HCT116 (cell line): ENCODE data around the gene RSRC1. TPM values are rescaled to one million over a fixed set of nuclear protein-coding genes. Genes with fewer than 3 reads are reported as not detected.

Source experiments
- ATAC-seq: fragments of 200-7000 bp; cut with Tn5 transposase; 2 replicates; pipeline ENCODE4 v1.9.1; 2020; ENCODE audit warnings: mild to moderate bottlenecking, moderate library complexity
- BruUV-seq: library from RNA; stranded (reverse); fragments of 400-500 nt; replicated peaks from 2 replicates; lab custom pipeline; 2021; lab: Mats Ljungman, UMichigan
- CTCF ChIA-PET: fragments of 300-600 bp; sonication (Branson Sonifier 250); formaldehyde crosslinking; loops from one replicate; lab custom pipeline; 2021; ENCODE audit warnings: antibody characterized with exemption; lab: Charles Lee
- POLR2A ChIA-PET: fragments of 300-600, 350-600 bp; sonication (Branson Sonifier 250); formaldehyde crosslinking; loops from one replicate; lab custom pipeline; 2021; ENCODE audit warnings: antibody characterized with exemption; lab: Charles Lee
- RAD21 ChIA-PET, 2 experiments: fragments of 300-600 bp; sonication (Branson Sonifier 250); formaldehyde crosslinking; loops; one replicate each; lab custom pipeline; 2023; ENCODE audit warnings: low total read pairs in 2 of 2; ENCODE audit not compliant: uncharacterized antibody in 2 of 2, unreplicated experiment in 2 of 2, low non-redundant PET in 1 of 2; lab: Charles Lee
- DNase-seq: peaks from one replicate; pipeline ENCODE4 v3.0.0-alpha.2; 2010; ENCODE audit warnings: low read depth, low spot score
- H2AFZ ChIP-seq: fragments of 200-600 bp; shearing (Covaris generic), sonication (generic); 2 replicates; pipeline ENCODE4 v1.6.1; 2017; ENCODE audit warnings: low read depth, mixed run types, mixed read lengths, antibody characterized with exemption, low read length; ENCODE audit not compliant: poor library complexity, severe bottlenecking
- H3K27ac ChIP-seq: 2 replicates; pipeline ENCODE4 v1.5.1; 2012; ENCODE audit warnings: low read depth, low read length
- H3K27me3 ChIP-seq: fragments of 200-600 bp; sonication (generic); 2 replicates; pipeline ENCODE4 v1.6.1; 2016; ENCODE audit warnings: mixed run types, low read length, mixed read lengths; ENCODE audit not compliant: insufficient read depth
- H3K36me3 ChIP-seq, 2 experiments: fragments of 200-500 bp in 1 of 2; fragments of 200-600 bp in 1 of 2; sonication (Bioruptor generic) in 1 of 2; sonication (generic) in 1 of 2; 2 replicates each; pipeline versions ENCODE4 v1.5.1 to v1.6.1; 2014 to 2016; ENCODE audit warnings: low read length in 2 of 2, inconsistent platforms in 1 of 2, mixed read lengths in 1 of 2, mixed run types in 1 of 2; ENCODE audit not compliant: insufficient read depth in 2 of 2, control insufficient read depth in 1 of 2
- H3K4me1 ChIP-seq, 2 experiments: fragments of 200-600 bp in 1 of 2; sonication (generic) in 1 of 2; 2 replicates each; pipeline versions ENCODE4 v1.5.1 to v1.6.1; 2012 to 2017; ENCODE audit warnings: low read length in 2 of 2, inconsistent platforms in 1 of 2, mild to moderate bottlenecking in 1 of 2, mixed read lengths in 1 of 2, mixed run types in 1 of 2, moderate library complexity in 1 of 2; ENCODE audit not compliant: insufficient read depth in 2 of 2, control insufficient read depth in 1 of 2
- H3K4me2 ChIP-seq: fragments of 200-600 bp; sonication (generic); 2 replicates; pipeline ENCODE4 v1.6.1; 2017; ENCODE audit warnings: mixed run types, low read length, mixed read lengths
- H3K4me3 ChIP-seq, 2 experiments: fragments of 200-600 bp in 1 of 2; sonication (generic) in 1 of 2; replicated peaks in 1 of 2; 2 replicates each; pipeline ENCODE4 v1.5.1; 2011 to 2016; ENCODE audit warnings: low read length in 2 of 2, control low read depth in 1 of 2, low read depth in 1 of 2, mild to moderate bottlenecking in 1 of 2, mixed read lengths in 1 of 2, mixed run types in 1 of 2
- H3K79me2 ChIP-seq: fragments of 200-600 bp; sonication (generic); 2 replicates; pipeline ENCODE4 v1.6.1; 2017; ENCODE audit warnings: mild to moderate bottlenecking, mixed run types, low read length, moderate library complexity, mixed read lengths; ENCODE audit not compliant: insufficient read depth
- H3K9ac ChIP-seq: fragments of 200-600 bp; sonication (generic); 2 replicates; pipeline ENCODE4 v1.6.1; 2016; ENCODE audit warnings: low read length, mixed read lengths
- H3K9me2 ChIP-seq: fragments of 200-600 bp; sonication (generic), shearing (Covaris generic); 2 replicates; pipeline ENCODE4 v1.6.1; 2017; ENCODE audit warnings: mixed run types, mild to moderate bottlenecking, moderate library complexity; ENCODE audit not compliant: insufficient read depth
- H3K9me3 ChIP-seq, 2 experiments: fragments of 200-500 bp in 1 of 2; fragments of 200-600 bp in 1 of 2; sonication (Bioruptor generic) in 1 of 2; sonication (generic) in 1 of 2; 2 replicates each; pipeline ENCODE4 v1.6.1; 2014 to 2017; ENCODE audit warnings: low read length in 2 of 2, mixed read lengths in 2 of 2, inconsistent platforms in 1 of 2, low read depth in 1 of 2, mild to moderate bottlenecking in 1 of 2, mixed run types in 1 of 2, moderate library complexity in 1 of 2; ENCODE audit not compliant: control insufficient read depth in 1 of 2, insufficient read depth in 1 of 2
- H4K20me1 ChIP-seq: fragments of 200-600 bp; sonication (generic), shearing (Covaris generic); 2 replicates; pipeline ENCODE4 v1.6.1; 2017; ENCODE audit warnings: mixed run types, mild to moderate bottlenecking, moderate library complexity; ENCODE audit not compliant: insufficient read depth
- CBX3 ChIP-seq: IDR thresholded peaks from 2 replicates; pipeline ENCODE4 v1.6.1; 2012; ENCODE audit warnings: low read depth
- CEBPB ChIP-seq: IDR thresholded peaks from 2 replicates; pipeline ENCODE4 v1.6.1; 2012; ENCODE audit warnings: low read depth
- EZH2phosphoT487 ChIP-seq: fragments of 200-600 bp; IDR thresholded peaks from 2 replicates; pipeline ENCODE4 v1.6.1; 2018; ENCODE audit warnings: antibody characterized with exemption, borderline replicate concordance
- POLR2A ChIP-seq: IDR thresholded peaks from 2 replicates; pipeline ENCODE4 v1.7.0; 2011; ENCODE audit warnings: borderline replicate concordance; ENCODE audit not compliant: insufficient read depth, insufficient read length; ENCODE audit errors: extremely low read depth
- POLR2AphosphoS5 ChIP-seq: IDR thresholded peaks from 2 replicates; pipeline ENCODE4 v1.6.1; 2011; ENCODE audit warnings: mild to moderate bottlenecking, low read depth, low read length, moderate library complexity
- SIN3A ChIP-seq: IDR thresholded peaks from 2 replicates; pipeline ENCODE4 v1.6.1; 2012; ENCODE audit warnings: low read depth
- ZFX ChIP-seq: fragments of 450-650 bp; IDR thresholded peaks from 2 replicates; pipeline ENCODE4 v1.6.1; 2017
- ZNF274 ChIP-seq: fragments of 200-500 bp; sonication (Bioruptor generic); IDR thresholded peaks from 2 replicates; pipeline ENCODE4 v1.6.1; 2014; ENCODE audit warnings: mild to moderate bottlenecking, low read depth, low read length, inconsistent platforms
- intact Hi-C: fragments of 100-400 bp; cut with micrococcal nuclease; formaldehyde crosslinking; loops from 2 replicates; pipeline ENCODE4 v1.10.0; 2022
- total RNA-seq: library from RNA; stranded (reverse); gene quantifications from one replicate; pipeline ENCODE4 v1.2.1, GENCODE V29; 2021; ENCODE audit not compliant: unreplicated experiment
- TF ChIP-seq, protein P1 (sequence below): IDR thresholded peaks from 2 replicates; pipeline ENCODE4 v1.6.1; 2012
- TF ChIP-seq, protein P2 (sequence below): IDR thresholded peaks from 2 replicates; pipeline ENCODE4 v1.6.1; 2011; ENCODE audit warnings: mild to moderate bottlenecking, low read length, moderate library complexity; ENCODE audit not compliant: insufficient replicate concordance; ENCODE audit errors: extremely low read depth
- TF ChIP-seq, protein P3 (sequence below): IDR thresholded peaks from 2 replicates; pipeline ENCODE4 v1.6.1; 2012; ENCODE audit warnings: low read depth
- TF ChIP-seq, protein P4 (sequence below), 3 experiments: fragments of 200-600 bp in 1 of 3; sonication (generic) in 1 of 3; IDR thresholded peaks in 2 of 3; conservative IDR thresholded peaks in 1 of 3; 2 replicates each; pipeline ENCODE4 v1.5.1; 2012 to 2017; ENCODE audit warnings: low read depth in 2 of 3, low read length in 2 of 3, antibody characterized with exemption in 1 of 3, borderline replicate concordance in 1 of 3, control low read depth in 1 of 3, mild to moderate bottlenecking in 1 of 3, mixed read lengths in 1 of 3, mixed run types in 1 of 3, moderate library complexity in 1 of 3; ENCODE audit not compliant: insufficient read depth in 1 of 3

RSRC1 gene
- total RNA-seq, 1 experiment from 2014 or later, result 37.1 TPM

DNA sequence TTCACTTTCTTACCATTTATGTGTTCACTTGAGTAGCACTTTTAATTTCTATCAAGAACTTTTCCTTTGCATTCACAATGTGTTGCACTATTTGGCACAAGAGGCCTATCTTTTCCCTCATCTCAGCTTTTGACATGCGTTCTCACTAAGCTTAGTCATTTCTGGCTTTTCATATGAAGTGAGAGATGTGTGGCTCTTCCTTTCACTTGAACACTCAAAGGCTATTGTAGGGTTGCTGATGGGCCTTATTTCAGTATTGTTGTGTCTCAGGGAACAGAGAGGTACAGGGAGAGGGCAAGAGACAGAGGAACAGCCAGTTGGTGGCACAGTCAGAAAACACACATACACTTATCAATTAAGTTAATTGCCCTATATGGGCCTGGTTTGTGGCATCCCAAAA is 333.7 kb downstream of the RSRC1 start:
- H3K9me2 ChIP-seq, result no peaks in the 10 kb centered on the region
- POLR2A ChIA-PET, result no interaction called here
- H3K4me1 ChIP-seq, result no peaks in the 10 kb centered on the region
- no peaks in the 10 kb centered on the region for H4K20me1 ChIP-seq
- no peak overlapping the region for H3K9ac ChIP-seq
- no peaks in the 10 kb centered on the region for H3K79me2 ChIP-seq
- no peak overlapping the region for H3K27ac ChIP-seq
- H3K4me3 ChIP-seq, result no peak overlapping the region
- intact Hi-C loops, result no loop called here
- TF ChIP-seq POLR2AphosphoS5 (no peak), CBX3 (no peak), CEBPB (no peak)
- TF ChIP-seq, protein P1, sequence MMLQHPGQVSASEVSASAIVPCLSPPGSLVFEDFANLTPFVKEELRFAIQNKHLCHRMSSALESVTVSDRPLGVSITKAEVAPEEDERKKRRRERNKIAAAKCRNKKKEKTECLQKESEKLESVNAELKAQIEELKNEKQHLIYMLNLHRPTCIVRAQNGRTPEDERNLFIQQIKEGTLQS, result no peak
- no peaks in the 10 kb centered on the region for H3K9me3 ChIP-seq
- DNase-seq (no peak), ATAC-seq (no peak)
- H3K36me3 ChIP-seq, result no peaks in the 10 kb centered on the region
- H3K27me3 ChIP-seq, result no peaks in the 10 kb centered on the region
- no peak overlapping the region for H2AFZ ChIP-seq
- no TSS peak for BruUV-seq
- RAD21 ChIA-PET, result no interaction called here
- H3K4me2 ChIP-seq, result no peak overlapping the region
- CTCF ChIA-PET, result interaction anchor here (1.6 kb wide), 1 partner anchor 9 kb away, joined by 5 read pairs; no protein-coding TSS in a partner anchor

DNA sequence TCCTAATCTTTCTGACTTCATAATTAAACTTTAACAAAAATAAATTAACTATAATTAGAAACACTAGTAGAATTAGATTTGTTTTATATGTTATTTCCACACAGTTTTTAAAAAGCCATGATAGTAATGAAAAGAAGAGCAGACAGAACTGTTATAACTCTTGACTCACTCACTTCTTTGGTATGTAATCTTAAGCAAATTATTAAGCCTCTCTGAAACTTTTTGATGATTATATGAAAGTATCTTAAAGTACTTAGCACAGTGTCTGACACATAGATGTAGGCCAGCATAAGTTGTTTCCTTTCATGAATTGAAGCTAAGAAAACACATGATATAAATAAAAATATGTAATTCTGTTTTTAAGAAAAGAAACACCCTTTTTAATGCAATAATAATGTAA is 337.5 kb downstream of the RSRC1 start:
- H3K27ac ChIP-seq, result no peak overlapping the region
- intact Hi-C loops, result no loop called here
- no peaks in the 10 kb centered on the region; the same call in 1 of the 2 replicates for H4K20me1 ChIP-seq
- H3K79me2 ChIP-seq, result no peaks in the 10 kb centered on the region
- no peak overlapping the region for H3K9ac ChIP-seq
- ChIA-PET POLR2A (no interaction called here), CTCF (no interaction called here), RAD21 (interaction anchor here in 1 of 2 experiments (1.2 kb wide), 1 partner anchor 13 kb away, joined by 4 read pairs; no protein-coding TSS in a partner anchor)
- no peaks in the 10 kb centered on the region for H3K9me2 ChIP-seq
- no peak overlapping the region for H3K4me2 ChIP-seq
- no peak overlapping the region for H2AFZ ChIP-seq
- H3K9me3 ChIP-seq, result no peaks in the 10 kb centered on the region
- ATAC-seq (no peak), DNase-seq (no peak)
- no TSS peak for BruUV-seq
- no peaks in the 10 kb centered on the region for H3K27me3 ChIP-seq
- H3K36me3 ChIP-seq, result no peaks in the 10 kb centered on the region
- H3K4me1 ChIP-seq, result no peaks in the 10 kb centered on the region
- H3K4me3 ChIP-seq, result no peak overlapping the region
- TF ChIP-seq POLR2AphosphoS5 (no peak), POLR2A (no peak), CBX3 (no peak), ZNF274 (no peak), CEBPB (no peak), ZFX (no peak), SIN3A (no peak), EZH2phosphoT487 (no peak)
- TF ChIP-seq, protein P2, sequence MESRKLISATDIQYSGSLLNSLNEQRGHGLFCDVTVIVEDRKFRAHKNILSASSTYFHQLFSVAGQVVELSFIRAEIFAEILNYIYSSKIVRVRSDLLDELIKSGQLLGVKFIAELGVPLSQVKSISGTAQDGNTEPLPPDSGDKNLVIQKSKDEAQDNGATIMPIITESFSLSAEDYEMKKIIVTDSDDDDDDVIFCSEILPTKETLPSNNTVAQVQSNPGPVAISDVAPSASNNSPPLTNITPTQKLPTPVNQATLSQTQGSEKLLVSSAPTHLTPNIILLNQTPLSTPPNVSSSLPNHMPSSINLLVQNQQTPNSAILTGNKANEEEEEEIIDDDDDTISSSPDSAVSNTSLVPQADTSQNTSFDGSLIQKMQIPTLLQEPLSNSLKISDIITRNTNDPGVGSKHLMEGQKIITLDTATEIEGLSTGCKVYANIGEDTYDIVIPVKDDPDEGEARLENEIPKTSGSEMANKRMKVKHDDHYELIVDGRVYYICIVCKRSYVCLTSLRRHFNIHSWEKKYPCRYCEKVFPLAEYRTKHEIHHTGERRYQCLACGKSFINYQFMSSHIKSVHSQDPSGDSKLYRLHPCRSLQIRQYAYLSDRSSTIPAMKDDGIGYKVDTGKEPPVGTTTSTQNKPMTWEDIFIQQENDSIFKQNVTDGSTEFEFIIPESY, result no peak
- TF ChIP-seq, protein P3, sequence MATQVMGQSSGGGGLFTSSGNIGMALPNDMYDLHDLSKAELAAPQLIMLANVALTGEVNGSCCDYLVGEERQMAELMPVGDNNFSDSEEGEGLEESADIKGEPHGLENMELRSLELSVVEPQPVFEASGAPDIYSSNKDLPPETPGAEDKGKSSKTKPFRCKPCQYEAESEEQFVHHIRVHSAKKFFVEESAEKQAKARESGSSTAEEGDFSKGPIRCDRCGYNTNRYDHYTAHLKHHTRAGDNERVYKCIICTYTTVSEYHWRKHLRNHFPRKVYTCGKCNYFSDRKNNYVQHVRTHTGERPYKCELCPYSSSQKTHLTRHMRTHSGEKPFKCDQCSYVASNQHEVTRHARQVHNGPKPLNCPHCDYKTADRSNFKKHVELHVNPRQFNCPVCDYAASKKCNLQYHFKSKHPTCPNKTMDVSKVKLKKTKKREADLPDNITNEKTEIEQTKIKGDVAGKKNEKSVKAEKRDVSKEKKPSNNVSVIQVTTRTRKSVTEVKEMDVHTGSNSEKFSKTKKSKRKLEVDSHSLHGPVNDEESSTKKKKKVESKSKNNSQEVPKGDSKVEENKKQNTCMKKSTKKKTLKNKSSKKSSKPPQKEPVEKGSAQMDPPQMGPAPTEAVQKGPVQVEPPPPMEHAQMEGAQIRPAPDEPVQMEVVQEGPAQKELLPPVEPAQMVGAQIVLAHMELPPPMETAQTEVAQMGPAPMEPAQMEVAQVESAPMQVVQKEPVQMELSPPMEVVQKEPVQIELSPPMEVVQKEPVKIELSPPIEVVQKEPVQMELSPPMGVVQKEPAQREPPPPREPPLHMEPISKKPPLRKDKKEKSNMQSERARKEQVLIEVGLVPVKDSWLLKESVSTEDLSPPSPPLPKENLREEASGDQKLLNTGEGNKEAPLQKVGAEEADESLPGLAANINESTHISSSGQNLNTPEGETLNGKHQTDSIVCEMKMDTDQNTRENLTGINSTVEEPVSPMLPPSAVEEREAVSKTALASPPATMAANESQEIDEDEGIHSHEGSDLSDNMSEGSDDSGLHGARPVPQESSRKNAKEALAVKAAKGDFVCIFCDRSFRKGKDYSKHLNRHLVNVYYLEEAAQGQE, result no peak
- TF ChIP-seq, protein P4, sequence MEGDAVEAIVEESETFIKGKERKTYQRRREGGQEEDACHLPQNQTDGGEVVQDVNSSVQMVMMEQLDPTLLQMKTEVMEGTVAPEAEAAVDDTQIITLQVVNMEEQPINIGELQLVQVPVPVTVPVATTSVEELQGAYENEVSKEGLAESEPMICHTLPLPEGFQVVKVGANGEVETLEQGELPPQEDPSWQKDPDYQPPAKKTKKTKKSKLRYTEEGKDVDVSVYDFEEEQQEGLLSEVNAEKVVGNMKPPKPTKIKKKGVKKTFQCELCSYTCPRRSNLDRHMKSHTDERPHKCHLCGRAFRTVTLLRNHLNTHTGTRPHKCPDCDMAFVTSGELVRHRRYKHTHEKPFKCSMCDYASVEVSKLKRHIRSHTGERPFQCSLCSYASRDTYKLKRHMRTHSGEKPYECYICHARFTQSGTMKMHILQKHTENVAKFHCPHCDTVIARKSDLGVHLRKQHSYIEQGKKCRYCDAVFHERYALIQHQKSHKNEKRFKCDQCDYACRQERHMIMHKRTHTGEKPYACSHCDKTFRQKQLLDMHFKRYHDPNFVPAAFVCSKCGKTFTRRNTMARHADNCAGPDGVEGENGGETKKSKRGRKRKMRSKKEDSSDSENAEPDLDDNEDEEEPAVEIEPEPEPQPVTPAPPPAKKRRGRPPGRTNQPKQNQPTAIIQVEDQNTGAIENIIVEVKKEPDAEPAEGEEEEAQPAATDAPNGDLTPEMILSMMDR (IDR thresholded peaks at IDR 0.05 in 2 of 3, conservative IDR thresholded peaks at IDR 0.05 in 1 of 3; ENCODE audit: borderline replicate concordance in 1 of 3, insufficient read depth in 1 of 3, low read depth in 2 of 3, low read length in 2 of 3), result no peak
